Measurements from ENCODE around the gene TMEM126B.
"Not testable (repeated sequence)": the region's sequence is repeated elsewhere in the genome, so short reads cannot be mapped to it uniquely, and the experiment has no call there.

TMEM126B gene

GRCh38 chr11:85627998-85628770 lies at the start of gene TMEM126B:
TMEM126B (plus strand) TSS chr11:85628593; CDS start chr11:85628608, 15 bp downstream.
- peak; percentile 97 for DNase-seq

- no peak for DNase-seq
Measured at GRCh38 chr11:85582111-85582510, 46.3 kb upstream of the TMEM126B start.

GRCh38 chr11:85589373-85589772 lies 39.0 kb upstream of the TMEM126B start:
- DNase-seq = no peak

GRCh38 chr11:85590848-85591483 lies 37.4 kb upstream of the TMEM126B start:
- DNase-seq = no peak

- DNase-seq = no peak
Measured at GRCh38 chr11:85595285-85595884, 33.0 kb upstream of the TMEM126B start.

GRCh38 chr11:85596886-85597285 lies 31.5 kb upstream of the TMEM126B start:
- no peak for DNase-seq

GRCh38 chr11:85599083-85599482 lies 29.3 kb upstream of the TMEM126B start:
- DNase-seq = no peak

- DNase-seq = no peak
Measured at GRCh38 chr11:85602526-85603213, 25.7 kb upstream of the TMEM126B start.

GRCh38 chr11:85603220-85603619 lies 25.2 kb upstream of the TMEM126B start:
- no peak for DNase-seq

GRCh38 chr11:85606237-85606636 lies 22.2 kb upstream of the TMEM126B start:
- DNase-seq = not testable (repeated sequence)

GRCh38 chr11:85608621-85609020 lies 19.8 kb upstream of the TMEM126B start:
- DNase-seq = not testable (repeated sequence)

GRCh38 chr11:85609286-85609685 lies 19.1 kb upstream of the TMEM126B start:
- DNase-seq = not testable (repeated sequence)

GRCh38 chr11:85611643-85612042 lies 16.8 kb upstream of the TMEM126B start:
- DNase-seq = not testable (repeated sequence)

- DNase-seq = peak in 1 of 2 experiments; percentile 21
Measured at GRCh38 chr11:85619499-85619898, 8.9 kb upstream of the TMEM126B start.

GRCh38 chr11:85620256-85620655 lies 8.1 kb upstream of the TMEM126B start:
- no peak for DNase-seq

GRCh38 chr11:85626496-85626895 lies 1.9 kb upstream of the TMEM126B start:
- DNase-seq = no peak

GRCh38 chr11:85627332-85627997 lies 928 bp upstream of the TMEM126B start, which contains the start of gene DLG2:
DLG2 (minus strand) TSS chr11:85627344.
- peak; percentile 37 to 38 for DNase-seq

- DNase-seq = no peak
Measured at GRCh38 chr11:85628771-85629341, 463 bp downstream of the TMEM126B start.

GRCh38 chr11:85634747-85635146 lies 6.4 kb downstream of the TMEM126B start:
- DNase-seq = no peak

GRCh38 chr11:85643191-85643614 lies 14.8 kb downstream of the TMEM126B start:
- no peak for DNase-seq

- no peak for DNase-seq
Measured at GRCh38 chr11:85647078-85647477, 18.7 kb downstream of the TMEM126B start.
